ENCODE results near the gene PET100. TPM values are rescaled to one million over a fixed set of nuclear protein-coding genes. Genes with fewer than 3 reads are reported as not detected.
A peak's percentile ranks its signal among the peaks of the same experiment; 100 is the strongest.

The PET100 gene
- total and polyA plus RNA-seq, 12 donors: 3.7 to 655 (median 105) TPM

- intact Hi-C loops (cut with DNase I): no loop called here
- WGBS, 4 donors: 33 to 50% (median 41%) methylated on average over 4 of the region's 4 CpGs
- TF ChIP-seq POLR2A (IDR thresholded peaks at IDR 0.05) (no peak), CTCF (IDR thresholded peaks at IDR 0.05) (no peak)
These were observed 11.2 kb upstream of the PET100 start for GRCh38 chr19:7618348-7618747.

GRCh38 chr19:7618771-7619510, 10.7 kb upstream of the PET100 start:
- Histone ChIP-seq H3K9me3 (replicated peaks in 1 of 3) (no peaks in the 10 kb centered on the region), H3K27me3 (no peaks in the 10 kb centered on the region), H3K4me3 (no peak overlapping the region), H3K27ac (peak overlapping the region; percentile 20 to 89 (median 83)), H3K4me1 (replicated peaks in 1 of 2) (peaks cover 9 to 18% of the 10 kb centered on the region in 2 donors), H3K36me3 (replicated peaks in 1 of 2) (peaks cover 0 to 45% of the 10 kb centered on the region in 2 donors)
- 47 to 63% (median 56%) methylated on average over 8 to 21 of the region's 21 CpGs for WGBS, 4 donors
- peak; percentile 74 to 90 (median 85) for DNase-seq
- intact Hi-C loops (cut with DNase I): no loop called here
- TF ChIP-seq CTCF (IDR thresholded peaks at IDR 0.05) (peak in 1 of 6 experiments; percentile 5), POLR2A (IDR thresholded peaks at IDR 0.05) (no peak)

More at GRCh38 chr19:7618348-7618747, 11.2 kb upstream of the PET100 start:
- Histone ChIP-seq H3K4me1 (replicated peaks in 1 of 2) (peaks cover 9 to 18% of the 10 kb centered on the region in 2 donors), H3K4me3 (no peak overlapping the region), H3K36me3 (replicated peaks in 1 of 2) (peaks cover 0 to 39% of the 10 kb centered on the region in 2 donors), H3K27me3 (no peaks in the 10 kb centered on the region), H3K27ac (peak overlapping the region in 4 of 5 donors; percentile 46 to 89 (median 84)), H3K9me3 (replicated peaks in 1 of 3) (no peaks in the 10 kb centered on the region)
- peak; percentile 49 to 89 (median 85) for DNase-seq

GRCh38 chr19:7619671-7620441, 9.7 kb upstream of the PET100 start:
- Histone ChIP-seq H3K4me1 (replicated peaks in 1 of 2) (peaks cover 9 to 18% of the 10 kb centered on the region in 2 donors), H3K27me3 (no peaks in the 10 kb centered on the region), H3K27ac (peak overlapping the region in 3 of 5 donors; percentile 83 to 89 (median 84)), H3K9me3 (replicated peaks in 1 of 3) (no peaks in the 10 kb centered on the region), H3K36me3 (replicated peaks in 1 of 2) (peaks cover 0 to 54% of the 10 kb centered on the region in 2 donors), H3K4me3 (no peak overlapping the region)
- no peak for DNase-seq
- intact Hi-C loops (cut with DNase I): no loop called here
- TF ChIP-seq CTCF (IDR thresholded peaks at IDR 0.05) (no peak), POLR2A (IDR thresholded peaks at IDR 0.05) (no peak)
- WGBS, 4 donors: 82 to 96% (median 88%) methylated on average over 26 to 48 of the region's 48 CpGs
